Measurements from ENCODE around the gene DHODH.
"Not testable (repeated sequence)": the region's sequence is repeated elsewhere in the genome, so short reads cannot be mapped to it uniquely, and the experiment has no call there.

Gene DHODH

DNA sequence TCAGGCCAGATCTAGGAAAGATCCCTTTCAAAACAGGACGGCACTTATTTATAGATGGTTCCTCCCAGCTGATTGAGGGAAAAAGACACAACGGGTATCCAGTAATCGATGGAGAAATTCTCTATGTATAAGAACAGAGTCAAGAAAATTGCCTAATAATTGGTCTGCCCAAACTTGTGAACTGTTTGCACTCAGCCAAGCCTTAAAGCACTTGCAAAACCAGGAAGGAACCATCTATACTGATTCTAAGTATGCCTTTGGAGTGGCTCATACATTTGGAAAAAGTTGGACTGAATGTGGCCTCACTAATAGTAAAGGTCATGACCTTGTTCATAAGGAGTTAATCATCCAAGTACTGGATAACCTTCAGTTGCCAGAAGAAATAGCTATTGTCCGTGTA lies 60.4 kb downstream of the DHODH start:
- no peaks in the 10 kb centered on the region for H3K4me1 Mint-ChIP-seq
- no peak for ATAC-seq (replicated peaks; ENCODE audit: extremely low read depth, poor library complexity, severe bottlenecking)
- no peaks in the 10 kb centered on the region for H3K9me3 Mint-ChIP-seq
- no peaks in the 10 kb centered on the region for H3K36me3 Mint-ChIP-seq (ENCODE audit: insufficient read depth)
- no peak overlapping the region for H3K4me3 Mint-ChIP-seq
- H3K27me3 Mint-ChIP-seq: no peaks in the 10 kb centered on the region
- no peak for DNase-seq (ENCODE audit: low spot score in 2 of 2)
- no peak overlapping the region for H3K27ac Mint-ChIP-seq (ENCODE audit: low read depth)

DNA sequence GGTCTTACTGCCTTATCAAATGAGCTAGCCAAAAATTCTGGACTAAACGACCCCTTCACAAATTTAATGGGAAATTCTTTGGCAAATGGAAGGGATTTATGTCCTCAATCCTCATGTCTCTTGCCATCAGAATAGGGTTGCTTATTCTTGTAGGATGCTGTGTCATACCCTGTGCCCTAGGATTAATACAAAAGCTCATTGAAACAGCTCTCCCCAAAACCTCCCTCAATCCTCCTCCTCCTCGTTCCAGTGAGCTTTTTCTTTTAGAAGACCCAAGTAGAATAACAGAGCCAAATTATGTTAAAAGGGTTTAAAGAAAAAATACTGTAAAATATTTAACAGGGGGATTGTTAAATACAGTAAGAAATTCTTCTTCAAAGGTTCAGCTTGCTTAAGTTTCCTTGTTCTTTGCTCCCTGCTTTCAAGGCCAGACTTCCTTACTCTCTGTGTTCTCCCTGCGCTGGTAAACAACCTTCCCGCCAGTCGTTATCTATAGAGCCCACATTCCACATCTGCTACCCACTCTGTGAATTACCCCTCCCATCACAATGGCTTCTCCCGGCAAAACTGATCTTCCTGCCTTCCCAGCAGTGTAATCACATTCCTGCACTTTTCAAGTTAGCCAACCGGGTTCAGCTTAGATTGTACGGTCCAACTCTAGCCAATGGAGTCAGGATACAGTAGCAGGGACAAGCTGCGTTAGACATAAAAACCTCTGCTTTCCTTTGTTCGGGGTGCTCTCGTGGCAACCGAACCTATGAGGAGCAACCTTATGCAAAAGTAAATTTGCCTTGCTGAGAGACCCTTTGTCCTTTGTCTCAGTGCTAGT lies 64.2 kb downstream of the DHODH start:
- Mint-ChIP-seq H3K4me3 (no peak overlapping the region), H3K4me1 (no peaks in the 10 kb centered on the region), H3K9me3 (no peaks in the 10 kb centered on the region), H3K36me3 (ENCODE audit: insufficient read depth) (no peaks in the 10 kb centered on the region), H3K27me3 (no peaks in the 10 kb centered on the region), H3K27ac (ENCODE audit: low read depth) (no peak overlapping the region)
- ATAC-seq (replicated peaks; ENCODE audit: extremely low read depth, poor library complexity, severe bottlenecking) (no peak), DNase-seq (ENCODE audit: low spot score in 2 of 2) (no peak)

- Mint-ChIP-seq H3K4me3 (no peak overlapping the region), H3K9me3 (no peaks in the 10 kb centered on the region), H3K27ac (ENCODE audit: low read depth) (no peak overlapping the region), H3K27me3 (no peaks in the 10 kb centered on the region), H3K4me1 (no peaks in the 10 kb centered on the region), H3K36me3 (ENCODE audit: insufficient read depth) (no peaks in the 10 kb centered on the region)
- ATAC-seq (replicated peaks; ENCODE audit: extremely low read depth, poor library complexity, severe bottlenecking) (no peak), DNase-seq (ENCODE audit: low spot score in 2 of 2) (no peak)
These were observed 65.2 kb downstream of the DHODH start for GRCh38 chr16:72073560-72074230.

DNA sequence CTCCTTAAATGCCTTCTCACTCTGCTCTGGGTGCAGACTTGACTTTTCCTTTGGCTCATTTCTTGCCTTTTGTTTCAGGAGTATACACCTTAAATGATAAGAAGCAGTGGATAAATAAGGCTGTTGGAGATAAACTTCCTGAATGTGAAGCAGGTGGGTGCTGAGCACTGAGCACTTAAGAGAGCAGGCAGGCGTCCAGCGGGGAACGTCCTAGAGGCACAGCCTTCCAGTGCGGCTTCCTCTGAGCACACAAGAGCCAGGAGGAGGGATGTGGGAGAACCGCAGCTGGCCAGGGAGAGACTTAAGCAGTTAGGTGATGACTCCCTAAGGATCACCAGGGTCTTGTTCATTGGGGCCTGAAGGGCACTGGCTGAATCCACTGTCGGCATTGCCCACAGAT lies 66.5 kb downstream of the DHODH start:
- H3K4me1 Mint-ChIP-seq; H3K4me3 Mint-ChIP-seq; DNase-seq (ENCODE audit: low spot score in 2 of 2); H3K27ac Mint-ChIP-seq (ENCODE audit: low read depth); H3K27me3 Mint-ChIP-seq; H3K9me3 Mint-ChIP-seq; ATAC-seq (replicated peaks; ENCODE audit: extremely low read depth, poor library complexity, severe bottlenecking); H3K36me3 Mint-ChIP-seq (ENCODE audit: insufficient read depth): not testable (repeated sequence)

Data from central memory CD8-positive, alpha-beta T cell (primary cell).